Spleen (tissue), 11 donors: ENCODE results near the gene CCNY. TPM values are rescaled to one million over a fixed set of nuclear protein-coding genes. Genes with fewer than 3 reads are reported as not detected.

Experiments used
- DNase-seq: peaks from one replicate; pipeline ENCODE4 v3.0.0-alpha.2; 2020
- H3K27ac ChIP-seq, 8 donors: fragments of 200-600 bp; sonication (generic) in 7 of 8; 1 replicate in 4 of 8; 2 replicates in 4 of 8; pipeline versions ENCODE4 v1.5.0 to v1.8.0; 2016 to 2021; ENCODE audit warnings: inconsistent platforms in 4 of 8, mild to moderate bottlenecking in 4 of 8, moderate library complexity in 1 of 8
- H3K27me3 ChIP-seq, 7 donors: fragments of 200-600 bp; sonication (generic) in 6 of 7; replicated peaks in 1 of 7; 1 replicate in 4 of 7; 2 replicates in 3 of 7; pipeline versions ENCODE4 v1.5.0 to v1.8.0; 2016 to 2021; ENCODE audit warnings: inconsistent platforms in 3 of 7, mild to moderate bottlenecking in 1 of 7
- H3K36me3 ChIP-seq, 6 donors: fragments of 200-600 bp; sonication (generic) in 5 of 6; 1 replicate in 4 of 6; 2 replicates in 2 of 6; pipeline versions ENCODE4 v1.5.0 to v1.8.0; 2016 to 2021; ENCODE audit warnings: inconsistent platforms in 2 of 6
- H3K4me1 ChIP-seq, 6 donors: fragments of 200-600 bp; sonication (generic) in 5 of 6; 1 replicate in 3 of 6; 2 replicates in 3 of 6; pipeline versions ENCODE4 v1.5.0 to v1.8.0; 2016 to 2021; ENCODE audit warnings: inconsistent platforms in 3 of 6
- H3K4me3 ChIP-seq, 8 donors: fragments of 200-600 bp; sonication (generic) in 7 of 8; 1 replicate in 4 of 8; 2 replicates in 4 of 8; pipeline versions ENCODE4 v1.5.0 to v1.8.0; 2016 to 2021; ENCODE audit warnings: inconsistent platforms in 4 of 8, mild to moderate bottlenecking in 4 of 8, moderate library complexity in 2 of 8
- H3K9me3 ChIP-seq, 8 donors: fragments of 200-600 bp; sonication (generic) in 7 of 8; 1 replicate in 4 of 8; 2 replicates in 4 of 8; pipeline versions ENCODE4 v1.5.0 to v1.8.0; 2016 to 2021; ENCODE audit warnings: inconsistent platforms in 4 of 8
- CTCF ChIP-seq, 11 experiments: fragments of 200-600 bp in 7 of 11; fragments of 450-650 bp in 4 of 11; sonication (generic) in 4 of 11; IDR thresholded peaks in 8 of 11; conservative IDR thresholded peaks in 3 of 11; 1 replicate in 7 of 11; 2 replicates in 4 of 11; pipeline versions ENCODE4 v1.4.0 to v1.8.0; 2016 to 2021; ENCODE audit warnings: antibody characterized with exemption in 11 of 11, inconsistent platforms in 4 of 11, mild to moderate bottlenecking in 1 of 11
- POLR2A ChIP-seq, 3 donors: fragments of 450-650 bp; IDR thresholded peaks; one replicate each; pipeline ENCODE4 v1.5.1; 2017; ENCODE audit warnings: antibody characterized with exemption in 3 of 3, mild to moderate bottlenecking in 1 of 3
- POLR2AphosphoS5 ChIP-seq, 3 donors: sonication (generic); formaldehyde crosslinking; IDR thresholded peaks; one replicate each; pipeline ENCODE4 v1.5.1; 2017; ENCODE audit warnings: antibody characterized with exemption in 3 of 3
- WGBS, 5 donors: extraction: QIAGEN DNeasy Blood & Tissue Kit in 3 of 5; methylation state at CpG; one replicate each; pipeline versions ENCODE4 v1.1.5 to v1.1.7; 2013 to 2018; 5-methylcytosine and 5-hydroxymethylcytosine counted together
- intact Hi-C: fragments of 100-400 bp; cut with DNase I; formaldehyde crosslinking; loops from one replicate; pipeline ENCODE4 v1.15.0; 2023; ENCODE audit warnings: low total_unique reads
- polyA plus RNA-seq, 3 donors: library from polyadenylated mRNA; stranded (reverse); fragments of 200-250 nt; gene quantifications; one replicate each; pipeline ENCODE4 v1.2.1, GENCODE V29; 2013
- total RNA-seq, 7 donors: library from RNA; depleted of rRNA in 3 of 7; stranded (reverse); fragments of >200 nt in 3 of 7; fragmentation: NEBNext Ultra II Directional in 4 of 7; extraction: Animal tissue kit (Norgen Biotek cat#: 25700) in 4 of 7; gene quantifications; one replicate each; pipeline versions ENCODE4 v1.1.0 to v1.2.1, GENCODE V29; 2016 to 2021
- donor health status: healthy with polysubstance abuse.
- donor health status: DM: no; HTN: no; CAD: no; lungs with moderate emphysema.
- donor health status: DM: no; HTN: no; CAD: no.
- donor health status: Bipolar disorder and iron deficiency.
- donor health status: healthy.
- donor health status: DM: no; HTN: no; CAD: no.
- donor health status: DM: yes; HTN: yes; CAD: no.

Gene CCNY
- total and polyA plus RNA-seq, 10 donors, result 21.1 to 83.1 (median 52.1) TPM

GRCh38 chr10:35592441-35592840 is 256.1 kb downstream of the CCNY start:
- no peaks in the 10 kb centered on the region for H3K36me3 ChIP-seq
- DNase-seq, result no peak
- no peak for TF ChIP-seq CTCF (IDR thresholded peaks at IDR 0.05 in 8 of 11, conservative IDR thresholded peaks at IDR 0.05 in 3 of 11)
- no peak for TF ChIP-seq POLR2A (IDR thresholded peaks at IDR 0.05)
- no peak for TF ChIP-seq POLR2AphosphoS5 (IDR thresholded peaks at IDR 0.05)
- no peak overlapping the region for H3K27ac ChIP-seq
- intact Hi-C loops, result no loop called here
- H3K9me3 ChIP-seq, result peaks cover 0 to 24% (median 5%) of the 10 kb centered on the region in 8 donors
- WGBS, 5 donors, result 85 to 91% (median 88%) methylated on average over 4 of the region's 4 CpGs
- no peaks in the 10 kb centered on the region for H3K4me1 ChIP-seq
- peaks cover 0 to 9% (median 0%) of the 10 kb centered on the region in 7 donors for H3K27me3 ChIP-seq
- H3K4me3 ChIP-seq, result no peak overlapping the region

GRCh38 chr10:35594115-35595079 is 258.1 kb downstream of the CCNY start:
- no peaks in the 10 kb centered on the region for H3K4me1 ChIP-seq
- H3K9me3 ChIP-seq, result peaks cover 0 to 24% (median 5%) of the 10 kb centered on the region in 8 donors
- TF ChIP-seq POLR2A (IDR thresholded peaks at IDR 0.05) (no peak), CTCF (IDR thresholded peaks at IDR 0.05 in 8 of 11, conservative IDR thresholded peaks at IDR 0.05 in 3 of 11) (no peak), POLR2AphosphoS5 (IDR thresholded peaks at IDR 0.05) (no peak)
- DNase-seq, result no peak
- H3K36me3 ChIP-seq, result no peaks in the 10 kb centered on the region
- intact Hi-C loops, result no loop called here
- H3K27ac ChIP-seq, result no peak overlapping the region
- H3K27me3 ChIP-seq, result peaks cover 0 to 6% (median 0%) of the 10 kb centered on the region in 7 donors
- WGBS, 5 donors, result 64 to 79% (median 72%) methylated on average over 14 of the region's 14 CpGs
- H3K4me3 ChIP-seq, result no peak overlapping the region

- H3K36me3 ChIP-seq, result no peaks in the 10 kb centered on the region
- TF ChIP-seq POLR2AphosphoS5 (IDR thresholded peaks at IDR 0.05) (no peak), POLR2A (IDR thresholded peaks at IDR 0.05) (no peak), CTCF (IDR thresholded peaks at IDR 0.05 in 8 of 11, conservative IDR thresholded peaks at IDR 0.05 in 3 of 11) (no peak)
- no peaks in the 10 kb centered on the region for H3K4me1 ChIP-seq
- WGBS, 5 donors, result 40 to 70% (median 52%) methylated on average over 3 of the region's 3 CpGs
- H3K9me3 ChIP-seq, result peaks cover 0 to 24% (median 5%) of the 10 kb centered on the region in 8 donors
- H3K27ac ChIP-seq, result no peak overlapping the region
- no peak overlapping the region for H3K4me3 ChIP-seq
- peaks cover 0 to 3% (median 0%) of the 10 kb centered on the region in 7 donors for H3K27me3 ChIP-seq
- DNase-seq, result no peak
- intact Hi-C loops, result no loop called here
These were observed 258.8 kb downstream of the CCNY start for GRCh38 chr10:35595106-35595505.

GRCh38 chr10:35598379-35598778 is 262.1 kb downstream of the CCNY start:
- DNase-seq, result no peak
- H3K9me3 ChIP-seq, result peaks cover 0 to 10% (median 5%) of the 10 kb centered on the region in 8 donors
- no peak overlapping the region for H3K27ac ChIP-seq
- 46 to 56% (median 49%) methylated on average over 6 of the region's 6 CpGs for WGBS, 5 donors
- no peak overlapping the region for H3K4me3 ChIP-seq
- no peaks in the 10 kb centered on the region for H3K36me3 ChIP-seq
- intact Hi-C loops, result no loop called here
- H3K4me1 ChIP-seq, result no peaks in the 10 kb centered on the region
- peaks cover 0 to 16% (median 0%) of the 10 kb centered on the region in 7 donors for H3K27me3 ChIP-seq
- TF ChIP-seq CTCF (IDR thresholded peaks at IDR 0.05 in 8 of 11, conservative IDR thresholded peaks at IDR 0.05 in 3 of 11), result no peak
- no peak for TF ChIP-seq POLR2A (IDR thresholded peaks at IDR 0.05)
- TF ChIP-seq POLR2AphosphoS5 (IDR thresholded peaks at IDR 0.05), result no peak
